B cell (primary cell): Measurements from ENCODE around the gene VPS41.

Experiments used
- CTCF ChIP-seq: fragments of 200-600 bp; IDR thresholded peaks from one replicate; pipeline ENCODE4 v1.8.0; 2022; ENCODE audit warnings: antibody characterized with exemption, mild to moderate bottlenecking
- EZH2 ChIP-seq: IDR thresholded peaks from 2 replicates; pipeline ENCODE4 v1.6.1; 2012; ENCODE audit warnings: borderline replicate concordance, low read depth, mild to moderate bottlenecking, moderate library complexity, low read length; ENCODE audit not compliant: insufficient read depth, poor library complexity, severe bottlenecking

DNA sequence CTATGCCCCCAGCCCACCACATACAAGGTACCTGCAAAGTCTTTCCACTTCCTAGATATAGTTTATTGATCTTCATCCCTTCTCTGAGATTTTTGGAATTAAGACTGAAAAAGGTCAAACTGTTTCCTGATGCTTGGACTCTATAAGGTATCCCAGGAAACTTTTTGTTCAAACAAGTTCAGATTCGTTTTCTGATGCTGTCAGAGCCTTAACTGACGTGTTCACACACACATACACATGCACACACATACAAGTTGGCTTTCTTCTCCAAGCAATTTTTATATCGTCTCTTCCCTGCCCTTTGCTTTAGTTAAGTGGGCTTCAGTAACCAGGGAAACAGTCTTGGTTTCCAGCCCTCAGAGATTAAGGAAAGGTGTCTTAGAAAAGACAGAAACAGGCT is 11.7 kb upstream of the VPS41 start:
- TF ChIP-seq CTCF (no peak), EZH2 (no peak)
